Rectal smooth muscle tissue (tissue), 1 donor: Measurements from ENCODE around the gene SORBS2.

Experiments used
- H3K27ac ChIP-seq: one replicate; pipeline ENCODE4 v1.7.0; 2013; ENCODE audit warnings: low read depth, low read length, inconsistent platforms
- H3K27me3 ChIP-seq: one replicate; pipeline ENCODE4 v1.7.0; 2013; ENCODE audit warnings: low read length; ENCODE audit not compliant: control insufficient read depth, insufficient read depth
- H3K36me3 ChIP-seq: one replicate; pipeline ENCODE4 v1.7.0; 2013; ENCODE audit warnings: low read length; ENCODE audit not compliant: control insufficient read depth, insufficient read depth
- H3K4me1 ChIP-seq: one replicate; pipeline ENCODE4 v1.7.0; 2013; ENCODE audit warnings: low read length; ENCODE audit not compliant: control insufficient read depth, insufficient read depth
- H3K4me3 ChIP-seq: one replicate; pipeline ENCODE4 v1.7.0; 2013; ENCODE audit warnings: low read length
- H3K9ac ChIP-seq: one replicate; pipeline ENCODE4 v1.7.0; 2013; ENCODE audit warnings: low read length

The SORBS2 gene

DNA sequence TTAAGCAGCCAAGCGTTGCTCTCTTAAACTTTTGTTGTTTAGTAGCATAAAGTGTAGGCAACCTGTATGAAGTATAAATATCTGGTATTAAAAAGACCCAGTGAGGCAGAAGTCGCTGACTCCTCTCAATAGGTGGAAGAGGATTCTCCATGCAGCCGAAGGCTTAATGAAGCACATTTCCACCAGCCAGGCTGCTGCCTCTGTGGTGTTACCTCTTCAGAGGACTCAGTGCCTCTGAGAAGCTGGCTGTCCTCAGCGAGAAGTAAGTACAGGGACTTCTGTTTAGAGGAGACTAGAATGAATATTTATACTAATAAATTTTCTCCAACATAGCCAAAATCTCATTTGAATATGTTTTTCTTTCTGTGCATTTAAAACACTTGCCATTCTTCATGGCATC lies 6.0 kb downstream of the SORBS2 start:
- H3K36me3 ChIP-seq: no peaks in the 10 kb centered on the region
- no peak overlapping the region for H3K27ac ChIP-seq
- H3K27me3 ChIP-seq: no peaks in the 10 kb centered on the region
- H3K9ac ChIP-seq: no peak overlapping the region
- no peaks in the 10 kb centered on the region for H3K4me1 ChIP-seq
- no peak overlapping the region for H3K4me3 ChIP-seq

GRCh38 chr4:185805262-185805802 lies 6.7 kb downstream of the SORBS2 start:
- Histone ChIP-seq H3K36me3 (no peaks in the 10 kb centered on the region), H3K4me3 (no peak overlapping the region), H3K4me1 (no peaks in the 10 kb centered on the region), H3K9ac (no peak overlapping the region), H3K27ac (no peak overlapping the region), H3K27me3 (no peaks in the 10 kb centered on the region)

- no peak overlapping the region for H3K4me3 ChIP-seq
- H3K27ac ChIP-seq: no peak overlapping the region
Observed at GRCh38 chr4:185803022-185803421, 9.0 kb downstream of the SORBS2 start.

DNA sequence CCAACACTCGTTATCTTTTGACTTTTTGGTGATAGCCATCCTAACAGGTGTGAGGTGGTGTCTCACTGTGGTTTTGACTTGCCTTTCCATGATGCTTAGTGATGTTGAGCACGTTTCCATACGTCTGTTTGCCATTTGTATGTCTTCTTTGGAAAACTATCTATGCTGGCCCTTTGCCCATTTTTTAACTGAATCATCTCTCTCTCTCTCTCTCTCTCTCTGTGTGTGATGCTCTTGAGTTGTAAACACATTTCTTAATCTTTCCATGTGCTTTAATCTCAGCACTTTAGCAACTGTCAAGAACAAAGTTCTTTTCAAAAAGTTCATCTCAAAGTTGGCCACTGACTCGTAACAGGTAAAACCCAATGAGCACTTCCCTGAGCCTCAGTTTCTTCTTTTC lies 10.5 kb downstream of the SORBS2 start:
- Histone ChIP-seq H3K4me1 (peaks cover 7% of the 10 kb centered on the region), H3K4me3 (no peak overlapping the region), H3K9ac (no peak overlapping the region), H3K36me3 (no peaks in the 10 kb centered on the region), H3K27ac (no peak overlapping the region), H3K27me3 (no peaks in the 10 kb centered on the region)

More at GRCh38 chr4:185803022-185803421, 9.0 kb downstream of the SORBS2 start:
- Histone ChIP-seq H3K36me3 (no peaks in the 10 kb centered on the region), H3K27me3 (no peaks in the 10 kb centered on the region), H3K9ac (no peak overlapping the region), H3K4me1 (no peaks in the 10 kb centered on the region)

- H3K4me1 ChIP-seq: peaks cover 11% of the 10 kb centered on the region
Observed at GRCh38 chr4:185800266-185800945, 11.6 kb downstream of the SORBS2 start.

DNA sequence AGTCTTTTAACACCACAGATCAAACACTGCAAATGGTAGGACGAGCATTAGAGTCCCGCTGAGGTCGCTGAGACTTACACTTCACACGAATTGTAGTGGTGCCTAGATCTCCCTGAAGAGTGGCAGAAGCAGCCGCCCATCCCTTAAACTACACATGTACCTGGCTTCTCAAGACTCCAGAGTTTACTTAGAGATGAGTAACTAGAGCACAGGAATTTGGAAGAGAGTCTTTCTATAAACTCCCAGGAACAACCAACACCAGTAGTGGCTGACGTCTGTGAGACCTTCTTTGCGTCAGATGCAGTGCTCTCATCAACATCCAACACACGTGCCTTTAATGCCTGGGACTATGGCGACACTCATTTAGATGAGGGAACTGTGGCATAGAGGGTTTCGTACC lies 12.6 kb downstream of the SORBS2 start:
- Histone ChIP-seq H3K4me3 (no peak overlapping the region), H3K27ac (peak overlapping the region; percentile 11), H3K36me3 (no peaks in the 10 kb centered on the region), H3K9ac (no peak overlapping the region), H3K27me3 (no peaks in the 10 kb centered on the region), H3K4me1 (peaks cover 16% of the 10 kb centered on the region)

More at GRCh38 chr4:185800266-185800945, 11.6 kb downstream of the SORBS2 start:
- no peaks in the 10 kb centered on the region for H3K27me3 ChIP-seq
- no peaks in the 10 kb centered on the region for H3K36me3 ChIP-seq
- no peak overlapping the region for H3K9ac ChIP-seq
- H3K4me3 ChIP-seq: no peak overlapping the region
- H3K27ac ChIP-seq: no peak overlapping the region

GRCh38 chr4:185797596-185798338 lies 14.2 kb downstream of the SORBS2 start:
- no peak overlapping the region for H3K4me3 ChIP-seq
- no peaks in the 10 kb centered on the region for H3K36me3 ChIP-seq
- no peaks in the 10 kb centered on the region for H3K27me3 ChIP-seq
- peak overlapping the region; percentile 68 for H3K27ac ChIP-seq
- H3K9ac ChIP-seq: no peak overlapping the region
- peaks cover 16% of the 10 kb centered on the region for H3K4me1 ChIP-seq

- Histone ChIP-seq H3K4me3 (no peak overlapping the region), H3K27me3 (no peaks in the 10 kb centered on the region), H3K36me3 (no peaks in the 10 kb centered on the region), H3K27ac (peak overlapping the region; percentile 68), H3K4me1 (peaks cover 16% of the 10 kb centered on the region), H3K9ac (no peak overlapping the region)
Observed at GRCh38 chr4:185797018-185797417, 15.0 kb downstream of the SORBS2 start.

GRCh38 chr4:185796176-185796575 lies 15.8 kb downstream of the SORBS2 start:
- Histone ChIP-seq H3K9ac (no peak overlapping the region), H3K27ac (peak overlapping the region; percentile 64), H3K27me3 (no peaks in the 10 kb centered on the region), H3K36me3 (no peaks in the 10 kb centered on the region), H3K4me1 (peaks cover 16% of the 10 kb centered on the region), H3K4me3 (no peak overlapping the region)

DNA sequence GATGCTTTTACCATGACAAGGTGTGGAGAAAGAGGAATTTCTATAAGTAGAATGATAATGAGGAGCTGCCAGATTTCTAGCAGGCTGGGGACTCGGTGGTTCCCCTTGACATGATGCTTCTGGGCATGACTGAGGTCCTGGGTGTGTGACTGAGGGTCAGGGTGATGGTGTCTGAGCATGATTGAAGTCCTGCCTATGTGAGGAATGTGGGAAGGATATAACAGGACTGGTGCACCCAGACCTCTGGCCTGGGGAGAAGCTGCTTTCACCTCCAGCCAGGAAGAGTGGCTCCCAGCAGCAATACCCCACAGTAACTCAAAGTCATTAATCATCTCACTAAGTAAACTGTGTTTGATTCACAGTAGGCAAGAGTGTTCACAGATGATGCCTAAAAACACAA lies 17.4 kb downstream of the SORBS2 start:
- Histone ChIP-seq H3K9ac (no peak overlapping the region), H3K36me3 (no peaks in the 10 kb centered on the region), H3K27me3 (no peaks in the 10 kb centered on the region), H3K27ac (peak overlapping the region; percentile 27), H3K4me3 (no peak overlapping the region), H3K4me1 (peaks cover 17% of the 10 kb centered on the region)

DNA sequence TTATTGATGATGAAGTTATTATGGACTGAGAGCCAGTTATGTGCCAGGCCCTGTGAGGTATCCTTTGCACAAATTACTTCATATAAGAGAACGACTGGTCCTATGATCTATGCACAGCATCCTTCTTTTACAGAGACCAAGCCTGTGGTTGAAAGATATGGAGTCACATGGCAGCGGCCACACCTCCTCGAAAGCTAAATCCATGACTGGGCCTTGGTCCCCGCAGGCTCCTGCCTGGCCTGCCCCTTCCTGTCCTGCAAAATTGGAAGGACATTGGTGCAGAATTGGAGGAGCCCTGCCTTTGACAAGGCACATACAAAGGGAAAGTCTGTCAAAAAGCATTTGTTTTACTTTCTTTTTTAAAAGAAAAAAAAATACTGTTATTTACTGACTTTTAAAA lies 18.3 kb downstream of the SORBS2 start:
- H3K27me3 ChIP-seq: no peaks in the 10 kb centered on the region
- no peaks in the 10 kb centered on the region for H3K36me3 ChIP-seq
- peaks cover 18% of the 10 kb centered on the region for H3K4me1 ChIP-seq
- H3K9ac ChIP-seq: no peak overlapping the region
- H3K27ac ChIP-seq: no peak overlapping the region
- H3K4me3 ChIP-seq: no peak overlapping the region

DNA sequence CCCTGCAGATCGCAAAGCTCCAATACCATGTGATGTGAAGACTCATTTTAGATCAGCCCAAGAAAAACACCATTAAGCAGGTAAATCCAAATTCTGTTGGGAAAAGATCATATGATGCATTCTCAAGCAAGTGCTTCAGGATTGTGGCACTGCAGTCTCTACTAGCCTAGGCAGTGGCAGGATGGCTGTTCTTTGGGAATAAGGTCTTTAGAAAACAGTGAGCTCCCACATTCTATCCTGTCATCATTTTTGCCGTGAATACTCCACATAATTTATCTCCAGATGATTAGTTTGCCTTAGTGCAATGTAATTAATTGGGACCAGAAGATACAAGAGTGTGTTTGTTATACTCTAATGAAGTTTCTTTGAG lies 18.9 kb downstream of the SORBS2 start:
- Histone ChIP-seq H3K36me3 (no peaks in the 10 kb centered on the region), H3K27me3 (no peaks in the 10 kb centered on the region), H3K4me1 (peaks cover 18% of the 10 kb centered on the region), H3K9ac (no peak overlapping the region), H3K4me3 (no peak overlapping the region), H3K27ac (no peak overlapping the region)
